H1 (cell line): Measurements from ENCODE around the gene AKAP12. TPM values are rescaled to one million over a fixed set of nuclear protein-coding genes. Genes with fewer than 3 reads are reported as not detected.

Experiments
- CTCF ChIA-PET: fragments of 300-600 bp; sonication (Branson Sonifier 250); formaldehyde crosslinking; loops from one replicate; lab custom pipeline; 2021; ENCODE audit not compliant: partially characterized antibody; lab: Charles Lee
- POLR2A ChIA-PET: fragments of 300-600 bp; sonication (Branson Sonifier 250); formaldehyde crosslinking; loops from one replicate; lab custom pipeline; 2021; ENCODE audit warnings: inconsistent platforms; ENCODE audit not compliant: partially characterized antibody; lab: Charles Lee
- DNase-seq, 2 experiments: peaks; one replicate each; pipeline versions ENCODE4 v3.0.0 to v3.0.0-alpha.2; 2010 to 2022; ENCODE audit warnings: low spot score in 2 of 2, low read depth in 1 of 2, mixed read lengths in 1 of 2
- FAIRE-seq: peaks from 2 replicates; lab custom pipeline; 2011; peaks lifted over from hg19 to GRCh38; lab: Jason Lieb, UNC
- H2AFZ ChIP-seq: 2 replicates; pipeline ENCODE4 v1.8.1; 2012; ENCODE audit warnings: low read length, inconsistent platforms
- H2AK5ac ChIP-seq: 2 replicates; pipeline ENCODE4 v1.6.1; 2013; ENCODE audit warnings: low read depth, low read length
- H2BK120ac ChIP-seq: replicated peaks from 2 replicates; pipeline ENCODE3; 2013; ENCODE audit warnings: low read depth, low read length, inconsistent platforms
- H2BK12ac ChIP-seq: 2 replicates; pipeline ENCODE4 v1.6.1; 2013; ENCODE audit warnings: low read depth, low read length
- H2BK15ac ChIP-seq: 2 replicates; pipeline ENCODE4 v1.6.1; 2013; ENCODE audit warnings: low read length
- H2BK20ac ChIP-seq: 2 replicates; pipeline ENCODE4 v1.6.1; 2013; ENCODE audit warnings: low read length
- H2BK5ac ChIP-seq: 2 replicates; pipeline ENCODE4 v1.6.1; 2013; ENCODE audit warnings: low read depth, low read length
- H3K14ac ChIP-seq: 2 replicates; pipeline ENCODE4 v1.6.1; 2013; ENCODE audit warnings: inconsistent platforms; ENCODE audit not compliant: insufficient read length
- H3K18ac ChIP-seq: 2 replicates; pipeline ENCODE4 v1.6.1; 2013; ENCODE audit warnings: low read length; ENCODE audit errors: extremely low read depth
- H3K23ac ChIP-seq: 2 replicates; pipeline ENCODE4 v1.6.1; 2013; ENCODE audit warnings: inconsistent platforms; ENCODE audit not compliant: insufficient read length
- H3K23me2 ChIP-seq: 2 replicates; pipeline ENCODE4 v1.6.1; 2013; ENCODE audit warnings: low read depth, low read length
- H3K27ac ChIP-seq: 2 replicates; pipeline ENCODE4 v1.6.1; 2011; ENCODE audit warnings: low read depth, low read length, inconsistent platforms
- H3K27me3 ChIP-seq, 4 experiments: replicated peaks in 1 of 4; 1 replicate in 1 of 4; 2 replicates in 3 of 4; pipeline versions ENCODE4 v1.6.1 to v1.8.1; 2011 to 2013; ENCODE audit warnings: low read length in 3 of 4, mild to moderate bottlenecking in 3 of 4, inconsistent platforms in 2 of 4, mixed read lengths in 2 of 4, moderate library complexity in 1 of 4; ENCODE audit not compliant: control insufficient read depth in 3 of 4, insufficient read depth in 3 of 4; ENCODE audit errors: extremely low read depth in 1 of 4
- H3K36me3 ChIP-seq, 4 experiments: 2 replicates each; pipeline versions ENCODE4 v1.6.1 to v1.8.1; 2011 to 2013; ENCODE audit warnings: mild to moderate bottlenecking in 4 of 4, low read length in 3 of 4, moderate library complexity in 2 of 4, control low read depth in 1 of 4, inconsistent platforms in 1 of 4; ENCODE audit not compliant: insufficient read depth in 4 of 4, control insufficient read depth in 2 of 4
- H3K4ac ChIP-seq: replicated peaks from 2 replicates; pipeline ENCODE3; 2013; ENCODE audit warnings: low read length, low read depth, mixed read lengths, inconsistent platforms; ENCODE audit not compliant: insufficient read length
- H3K4me1 ChIP-seq, 4 experiments: replicated peaks in 1 of 4; 1 replicate in 1 of 4; 2 replicates in 3 of 4; pipeline versions ENCODE4 v1.6.1 to v1.8.1; 2011 to 2013; ENCODE audit warnings: low read length in 3 of 4, inconsistent platforms in 2 of 4, mixed read lengths in 1 of 4; ENCODE audit not compliant: insufficient read depth in 4 of 4, control insufficient read depth in 3 of 4
- H3K4me2 ChIP-seq, 2 experiments: 2 replicates each; pipeline versions ENCODE4 v1.6.1 to v1.8.1; 2011 to 2013; ENCODE audit warnings: low read depth in 2 of 2, low read length in 2 of 2, control low read depth in 1 of 2, inconsistent platforms in 1 of 2, mild to moderate bottlenecking in 1 of 2; ENCODE audit not compliant: insufficient read depth in 1 of 2
- H3K4me3 ChIP-seq, 4 experiments: fragments of 200-600, 300-600 bp in 1 of 4; sonication (generic), shearing (Covaris generic), sonication (Bioruptor Twin) in 1 of 4; 2 replicates each; pipeline versions ENCODE4 v1.5.1 to v1.8.1; 2011 to 2016; ENCODE audit warnings: low read length in 4 of 4, low read depth in 3 of 4, control low read depth in 2 of 4, inconsistent platforms in 2 of 4, mild to moderate bottlenecking in 2 of 4, mixed read lengths in 1 of 4, moderate library complexity in 1 of 4; ENCODE audit not compliant: insufficient read depth in 2 of 4; ENCODE audit errors: extremely low read depth in 1 of 4
- H3K56ac ChIP-seq: replicated peaks from 2 replicates; pipeline ENCODE3; 2013; ENCODE audit warnings: low read depth, mild to moderate bottlenecking, mixed read lengths, low read length, inconsistent platforms; ENCODE audit not compliant: insufficient read length
- H3K79me1 ChIP-seq: 2 replicates; pipeline ENCODE4 v1.6.1; 2013; ENCODE audit warnings: low read depth, low read length, control low read depth
- H3K79me2 ChIP-seq, 2 experiments: 2 replicates each; pipeline versions ENCODE4 v1.6.1 to v1.8.1; 2012 to 2013; ENCODE audit warnings: low read length in 2 of 2, mild to moderate bottlenecking in 2 of 2, inconsistent platforms in 1 of 2; ENCODE audit not compliant: insufficient read depth in 2 of 2, control insufficient read depth in 1 of 2
- H3K9ac ChIP-seq, 4 experiments: replicated peaks in 1 of 4; 1 replicate in 1 of 4; 2 replicates in 3 of 4; pipeline versions ENCODE4 v1.6.1 to v1.8.1; 2011 to 2013; ENCODE audit warnings: low read depth in 3 of 4, low read length in 3 of 4, control low read depth in 2 of 4, mild to moderate bottlenecking in 2 of 4, moderate library complexity in 2 of 4, inconsistent platforms in 1 of 4; ENCODE audit errors: extremely low read depth in 1 of 4
- H3K9me3 ChIP-seq, 2 experiments: 2 replicates each; pipeline versions ENCODE4 v1.6.1 to v1.8.1; 2012 to 2013; ENCODE audit warnings: mild to moderate bottlenecking in 2 of 2, moderate library complexity in 2 of 2, control low read depth in 1 of 2, inconsistent platforms in 1 of 2, low read depth in 1 of 2, low read length in 1 of 2, mixed read lengths in 1 of 2; ENCODE audit not compliant: insufficient read depth in 2 of 2
- H4K20me1 ChIP-seq, 2 experiments: replicated peaks in 1 of 2; 2 replicates each; pipeline versions ENCODE3 to v1.8.1; 2011 to 2013; ENCODE audit warnings: inconsistent platforms in 2 of 2, low read length in 2 of 2, mild to moderate bottlenecking in 1 of 2; ENCODE audit not compliant: insufficient read depth in 2 of 2, control insufficient read depth in 1 of 2
- H4K5ac ChIP-seq: 2 replicates; pipeline ENCODE4 v1.6.1; 2013; ENCODE audit warnings: low read length, low read depth, mixed read lengths, inconsistent platforms; ENCODE audit not compliant: insufficient read length
- H4K8ac ChIP-seq: 2 replicates; pipeline ENCODE4 v1.8.0; 2013; ENCODE audit warnings: mild to moderate bottlenecking, moderate library complexity, low read length, inconsistent platforms; ENCODE audit not compliant: insufficient read depth; ENCODE audit errors: extremely low read depth
- H4K91ac ChIP-seq: replicated peaks from 2 replicates; pipeline ENCODE3; 2013; ENCODE audit warnings: low read length, mixed read lengths, inconsistent platforms; ENCODE audit not compliant: insufficient read length
- WGBS, 2 experiments: shearing (Covaris generic) in 1 of 2; methylation state at CpG; one replicate each; pipeline versions ENCODE4 v1.1.6 to v1.1.7; 2013 to 2015; ENCODE audit warnings: low lambda C conversion rate in 2 of 2, mixed read lengths in 2 of 2, inconsistent platforms in 1 of 2, low coverage in 1 of 2, missing lambda C conversion rate in 1 of 2; ENCODE audit not compliant: insufficient replicate concordance in 2 of 2, insufficient coverage in 1 of 2, insufficient read length in 1 of 2; ENCODE audit errors: extremely low coverage in 1 of 2, missing lambda C conversion rate in 1 of 2; 5-methylcytosine and 5-hydroxymethylcytosine counted together
- polyA plus RNA-seq, 7 experiments: library from polyadenylated mRNA; depleted of rRNA in 3 of 7; stranded (reverse) in 5 of 7; unstranded in 2 of 7; fragments of >200 nt in 5 of 7; fragments of 200-250 nt in 2 of 7; gene quantifications; 1 replicate in 5 of 7; 2 replicates in 1 of 7; 4 replicates in 1 of 7; pipeline versions ENCODE4 v1.2.1 to v1.2.3, GENCODE V29; 2011 to 2013; ENCODE audit warnings: missing spikeins in 2 of 7, mixed read lengths in 2 of 7
- total RNA-seq: library from RNA; stranded (reverse); fragmentation: NEBNext Ultra II Directional; extraction: Animal tissue kit (Norgen Biotek cat#: 25700); gene quantifications from 2 replicates; pipeline ENCODE4 v1.2.1, GENCODE V29; 2021
- TF ChIP-seq, protein P1 (sequence below): IDR thresholded peaks from 2 replicates; pipeline ENCODE4 v1.6.1; 2012; ENCODE audit warnings: low read length, inconsistent platforms

Gene AKAP12
- total and polyA plus RNA-seq, 2 of the 8 experiments (the other 6 are each of a cell fraction or from before 2014, with no cell fraction given), result 14.6 to 79.2 TPM

DNA sequence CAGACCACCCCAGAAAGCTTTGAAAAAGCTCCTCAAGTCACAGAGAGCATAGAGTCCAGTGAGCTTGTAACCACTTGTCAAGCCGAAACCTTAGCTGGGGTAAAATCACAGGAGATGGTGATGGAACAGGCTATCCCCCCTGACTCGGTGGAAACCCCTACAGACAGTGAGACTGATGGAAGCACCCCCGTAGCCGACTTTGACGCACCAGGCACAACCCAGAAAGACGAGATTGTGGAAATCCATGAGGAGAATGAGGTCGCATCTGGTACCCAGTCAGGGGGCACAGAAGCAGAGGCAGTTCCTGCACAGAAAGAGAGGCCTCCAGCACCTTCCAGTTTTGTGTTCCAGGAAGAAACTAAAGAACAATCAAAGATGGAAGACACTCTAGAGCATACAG lies 112.0 kb downstream of the AKAP12 start:
- 95% methylated on average over 7 of the region's 7 CpGs; no CpG with 5 or more reads in 1 of the 2 experiments for WGBS, 2 experiments
- Histone ChIP-seq H2BK15ac (no peak overlapping the region), H3K79me2 (no peaks in the 10 kb centered on the region), H3K23ac (no peak overlapping the region), H3K36me3 (no peaks in the 10 kb centered on the region; a peak in 1 of 8 replicates), H3K27me3 (no peaks in the 10 kb centered on the region), H4K5ac (no peak overlapping the region), H3K18ac (no peak overlapping the region), H2AK5ac (no peak overlapping the region), H3K23me2 (no peaks in the 10 kb centered on the region), H2BK120ac (no peak overlapping the region), H4K20me1 (peaks cover 0 to 2% of the 10 kb centered on the region in 2 experiments), H3K4me3 (no peak overlapping the region), H2BK12ac (no peak overlapping the region), H3K79me1 (no peaks in the 10 kb centered on the region), H3K27ac (no peak overlapping the region), H3K4me1 (no peaks in the 10 kb centered on the region), H4K91ac (no peak overlapping the region), H3K9ac (no peak overlapping the region), H4K8ac (no peak overlapping the region), H3K56ac (no peak overlapping the region), H3K9me3 (no peaks in the 10 kb centered on the region), H2AFZ (no peak overlapping the region), H2BK20ac (no peak overlapping the region), H3K4ac (no peak overlapping the region), H3K4me2 (no peak overlapping the region), H2BK5ac (no peak overlapping the region), H3K14ac (no peak overlapping the region)
- ChIA-PET CTCF (interaction anchor here (1.0 kb wide), 1 partner anchor 337 kb away, joined by 3 read pairs; no protein-coding TSS in a partner anchor), POLR2A (interaction anchor here (1.4 kb wide), 1 partner anchor 16 kb away, joined by 4 read pairs; no protein-coding TSS in a partner anchor)
- DNase-seq (no peak), FAIRE-seq (no peak)
- TF ChIP-seq, protein P1, sequence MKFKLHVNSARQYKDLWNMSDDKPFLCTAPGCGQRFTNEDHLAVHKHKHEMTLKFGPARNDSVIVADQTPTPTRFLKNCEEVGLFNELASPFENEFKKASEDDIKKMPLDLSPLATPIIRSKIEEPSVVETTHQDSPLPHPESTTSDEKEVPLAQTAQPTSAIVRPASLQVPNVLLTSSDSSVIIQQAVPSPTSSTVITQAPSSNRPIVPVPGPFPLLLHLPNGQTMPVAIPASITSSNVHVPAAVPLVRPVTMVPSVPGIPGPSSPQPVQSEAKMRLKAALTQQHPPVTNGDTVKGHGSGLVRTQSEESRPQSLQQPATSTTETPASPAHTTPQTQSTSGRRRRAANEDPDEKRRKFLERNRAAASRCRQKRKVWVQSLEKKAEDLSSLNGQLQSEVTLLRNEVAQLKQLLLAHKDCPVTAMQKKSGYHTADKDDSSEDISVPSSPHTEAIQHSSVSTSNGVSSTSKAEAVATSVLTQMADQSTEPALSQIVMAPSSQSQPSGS, result no peak
